ENCODE results near the gene RERE.
"Not testable (repeated sequence)": the region's sequence is repeated elsewhere in the genome, so short reads cannot be mapped to it uniquely, and the experiment has no call there.

The RERE gene

DNA sequence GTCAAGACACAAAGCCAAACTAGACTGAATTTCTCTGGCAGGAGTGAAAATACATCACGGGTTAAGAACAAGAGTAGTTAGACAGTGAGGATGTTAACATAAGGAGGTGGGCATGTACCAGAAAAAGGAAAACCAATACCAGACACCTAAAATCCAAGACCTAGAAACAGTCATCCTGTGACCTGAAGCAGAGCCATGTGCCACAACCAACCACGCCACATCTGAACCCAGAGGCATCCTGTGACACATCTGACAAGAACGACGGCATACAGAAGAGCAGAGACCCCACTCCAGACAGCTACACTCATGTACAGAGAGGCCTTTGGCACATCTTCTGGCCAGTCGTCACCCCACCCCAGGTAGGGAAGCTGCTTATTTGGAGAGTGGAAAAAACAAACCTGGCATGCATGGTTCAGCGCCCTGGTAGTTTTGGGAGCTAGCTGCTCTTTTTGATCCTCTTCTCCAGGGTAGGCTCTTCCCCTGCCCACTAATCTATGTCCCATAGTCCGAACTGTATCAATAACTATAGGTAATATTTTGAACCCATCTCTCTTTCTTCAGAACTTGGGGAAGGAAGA, 427.4 kb downstream of the RERE start:
- DNase-seq: no peak

DNA sequence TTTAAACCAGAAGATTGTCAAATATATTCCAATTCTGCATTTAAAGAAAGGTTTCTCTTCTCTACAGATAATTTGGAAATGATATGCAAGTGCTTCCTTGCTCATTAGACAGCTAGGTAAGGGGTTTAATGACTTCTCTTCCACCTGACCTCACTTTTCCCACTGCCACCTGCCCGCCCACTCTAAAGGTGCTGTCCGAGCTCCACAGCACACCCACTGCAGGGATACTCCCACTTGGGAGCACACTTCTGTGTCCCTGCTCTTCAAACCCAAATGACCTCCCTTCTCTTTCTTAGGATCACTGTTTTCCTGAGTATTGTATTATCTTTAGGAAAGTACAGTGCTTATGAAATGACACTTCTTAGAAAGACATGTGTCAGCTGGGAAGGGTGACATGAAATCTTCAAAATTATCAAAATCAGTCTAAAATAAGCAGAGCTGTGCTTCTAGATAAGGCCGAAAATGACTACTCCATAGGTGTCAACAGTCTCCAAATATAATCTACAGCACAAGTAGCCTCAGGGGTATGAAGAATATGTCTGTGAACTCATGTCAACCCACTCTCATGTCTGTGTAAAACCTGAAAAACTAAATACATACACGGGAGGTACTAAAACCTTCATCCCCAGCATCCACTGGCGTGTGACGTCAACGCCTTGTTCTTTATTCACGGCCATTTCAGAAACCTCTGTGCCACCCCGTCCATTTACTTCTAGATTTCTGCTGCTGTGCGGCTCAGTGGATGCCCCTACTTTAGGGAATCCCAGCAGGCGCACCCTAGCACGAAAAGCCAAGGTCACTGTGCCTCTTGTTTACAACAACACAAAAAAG, 428.5 kb downstream of the RERE start:
- no peak for DNase-seq

GRCh38 chr1:8386247-8386646, 431.2 kb downstream of the RERE start:
- no peak for DNase-seq

DNA sequence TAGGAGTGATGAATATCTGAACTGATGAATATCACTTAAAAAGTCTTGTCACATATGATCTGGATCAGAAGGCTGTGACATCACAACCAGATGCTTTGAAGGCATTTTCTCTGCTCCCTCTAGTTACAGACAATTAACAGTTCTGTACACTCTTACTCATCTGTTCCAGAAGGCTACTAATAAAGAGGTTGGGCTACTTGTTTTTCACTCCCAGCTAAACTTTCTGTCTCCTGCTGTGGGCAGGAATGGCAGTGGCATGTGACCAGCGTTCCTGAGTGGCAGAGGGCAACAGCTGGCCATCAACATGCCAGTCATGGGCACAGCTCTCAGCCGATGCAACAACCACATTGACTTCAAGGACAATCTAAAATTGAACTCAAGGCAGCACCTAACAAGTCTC, 432.9 kb downstream of the RERE start:
- DNase-seq: peak in 13 of 51 donors; percentile 17 to 51 (median 35)

GRCh38 chr1:8384088-8384487, 433.4 kb downstream of the RERE start:
- no peak for DNase-seq

- no peak for DNase-seq
Measured at GRCh38 chr1:8382608-8383505, 434.6 kb downstream of the RERE start.

- DNase-seq: peak in 20 of 51 donors; percentile 19 to 79 (median 44)
Measured at GRCh38 chr1:8382051-8382505, 435.4 kb downstream of the RERE start.

- no peak for DNase-seq
Measured at GRCh38 chr1:8381618-8382017, 435.8 kb downstream of the RERE start.

- not testable (repeated sequence) for DNase-seq
Measured at GRCh38 chr1:8380310-8380709, 437.1 kb downstream of the RERE start.

DNA sequence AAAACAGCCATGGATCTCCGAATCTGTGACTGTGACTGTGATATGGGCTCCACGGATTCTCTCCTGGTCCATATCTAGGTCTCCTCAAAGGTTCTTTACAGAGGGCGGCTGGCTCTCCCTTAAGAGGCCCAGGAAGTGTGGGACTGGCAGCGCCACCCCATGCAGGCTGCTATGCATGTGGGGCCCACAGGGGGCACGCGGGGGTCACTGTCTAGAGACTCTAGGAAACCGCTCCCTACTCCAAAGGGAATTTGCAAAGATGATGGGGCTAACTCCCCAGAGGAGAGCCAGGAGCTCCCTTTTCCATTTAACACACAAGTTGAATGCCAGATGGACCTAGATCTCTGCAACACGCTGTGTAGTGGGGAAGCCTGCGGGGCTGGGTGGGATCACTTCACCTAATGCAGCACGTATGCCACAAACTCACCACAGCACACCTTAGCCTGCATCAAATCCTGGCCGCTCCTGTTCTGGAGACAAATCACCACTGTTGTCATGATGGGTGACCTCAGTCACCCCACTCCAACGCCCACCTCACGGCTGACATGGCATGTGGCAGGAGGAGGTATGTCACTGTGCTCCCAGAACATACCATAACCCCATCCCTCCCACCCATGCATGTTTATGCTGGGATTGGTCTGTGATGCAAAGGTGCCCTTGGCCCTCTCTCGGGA, 437.8 kb downstream of the RERE start:
- DNase-seq: no peak

DNA sequence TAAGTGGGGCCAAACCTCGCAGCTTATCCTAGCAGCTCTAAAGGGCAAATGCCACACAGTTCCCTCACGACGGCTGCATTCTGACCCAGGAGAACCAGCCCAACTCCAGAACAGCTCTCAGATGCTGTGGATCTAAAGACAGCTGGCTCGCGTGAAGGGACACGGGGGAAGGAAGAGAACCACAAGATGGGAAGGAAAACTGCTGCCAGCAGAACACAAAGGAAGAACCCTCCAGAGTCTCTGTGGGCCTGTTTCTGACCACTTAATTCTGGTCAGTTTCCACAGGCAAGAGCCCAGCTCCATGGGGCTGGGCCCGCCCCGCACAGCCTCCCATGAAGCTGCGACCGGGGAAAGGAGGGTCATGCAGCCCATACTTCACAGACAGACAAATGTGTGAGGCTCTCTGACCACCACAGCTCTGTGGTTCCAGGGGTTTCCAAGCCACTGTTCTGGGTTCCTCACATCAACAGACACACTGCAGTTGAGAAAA, 438.4 kb downstream of the RERE start:
- DNase-seq: peak in 1 of 51 donors; percentile 21

- DNase-seq: no peak
Measured at GRCh38 chr1:8378178-8378577, 439.3 kb downstream of the RERE start.

- no peak for DNase-seq
Measured at GRCh38 chr1:8377271-8377981, 440.0 kb downstream of the RERE start.

DNA sequence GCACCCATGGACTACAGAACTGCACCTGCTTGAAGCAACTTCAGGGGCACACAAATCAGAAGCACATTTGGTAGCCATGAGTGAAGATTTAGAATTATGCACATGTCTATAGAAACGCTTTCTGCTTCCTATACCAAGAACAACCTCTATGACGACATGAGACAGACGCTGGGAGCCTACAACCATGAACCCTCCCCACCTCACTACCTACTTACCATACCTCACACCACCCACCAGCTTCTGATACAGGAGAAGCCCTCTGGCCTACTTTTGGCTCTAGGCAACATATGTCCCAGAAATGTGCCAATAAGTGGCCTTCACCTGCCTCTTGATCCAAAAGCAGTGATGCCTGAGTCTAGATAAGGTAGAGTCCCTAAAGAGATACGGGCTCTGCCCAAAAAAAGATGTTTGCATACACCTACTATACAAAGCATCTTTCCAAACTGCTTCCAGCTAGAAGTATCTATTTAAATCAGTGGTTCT, 441.0 kb downstream of the RERE start:
- no peak for DNase-seq

- DNase-seq: no peak
Measured at GRCh38 chr1:8374812-8375211, 442.6 kb downstream of the RERE start.

DNA sequence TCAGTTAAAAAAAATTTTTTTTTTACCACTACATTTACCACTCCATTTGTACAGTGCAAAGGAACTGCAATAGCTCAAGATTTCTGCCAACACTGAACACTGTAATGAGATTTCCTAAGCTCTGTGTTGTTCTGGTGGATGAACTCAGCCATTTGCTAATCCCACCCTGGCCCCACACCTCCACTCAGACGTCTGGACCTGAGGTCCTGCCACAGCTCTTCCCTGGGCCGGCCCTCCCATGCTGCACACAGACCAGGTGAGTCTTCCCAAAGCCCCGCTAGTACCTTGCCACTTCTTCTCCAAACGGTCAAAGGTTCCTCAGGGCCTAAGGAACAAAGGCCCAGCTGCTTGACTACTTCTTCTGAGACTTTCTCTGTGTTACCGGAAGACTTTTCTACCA, 443.1 kb downstream of the RERE start:
- no peak for DNase-seq

DNA sequence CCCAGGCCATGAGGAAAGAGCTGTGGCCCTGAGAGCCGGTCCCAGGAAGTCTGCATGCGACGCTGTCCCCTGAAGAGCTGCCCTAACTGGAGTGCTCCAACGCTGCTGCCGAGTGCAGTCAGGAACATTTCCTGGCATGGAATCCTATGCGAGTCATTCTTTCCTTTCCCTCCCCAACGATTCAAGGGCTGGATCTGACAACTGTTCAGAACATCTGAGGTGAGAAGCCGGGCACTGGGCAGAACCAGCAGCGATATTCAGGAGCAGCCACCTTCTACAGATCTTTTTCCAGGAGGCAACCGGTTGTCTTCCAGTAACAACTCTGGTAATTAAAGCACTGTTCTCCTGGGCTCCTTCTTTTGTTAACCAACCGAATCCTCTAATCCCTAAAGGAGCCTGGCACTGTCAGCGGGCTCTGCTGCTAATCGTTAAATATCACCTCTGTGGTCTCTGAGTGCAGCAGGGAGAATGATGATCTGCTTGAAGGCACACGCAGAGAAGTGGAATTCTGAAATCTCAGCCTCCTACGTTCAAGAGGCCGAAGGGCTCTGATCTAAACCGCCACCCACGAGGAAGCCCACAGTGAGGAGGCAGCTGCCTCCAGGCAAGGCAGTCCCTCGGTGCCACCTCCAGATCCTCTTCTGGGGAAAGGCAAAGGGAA, 443.7 kb downstream of the RERE start:
- peak in 24 of 51 donors; percentile 27 to 76 (median 50) for DNase-seq

DNA sequence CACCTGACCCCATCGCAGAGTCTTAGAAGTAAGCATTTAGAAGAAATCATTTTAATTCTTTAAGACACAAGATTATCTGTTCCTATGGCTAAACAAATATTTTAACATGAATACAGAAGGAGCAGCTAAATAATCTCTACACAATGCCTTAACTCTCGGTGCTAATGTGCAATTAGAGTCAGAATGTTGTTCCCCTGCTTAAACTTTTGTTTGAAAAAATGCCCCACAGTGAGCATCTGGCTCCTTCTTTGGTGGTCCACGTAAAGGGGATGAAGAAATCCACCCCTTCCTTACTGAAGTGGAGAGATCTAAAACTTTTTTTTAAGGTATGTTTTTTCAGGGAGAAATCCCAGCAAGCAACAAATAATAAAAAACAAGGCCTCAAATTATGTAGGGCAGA, 444.3 kb downstream of the RERE start:
- no peak for DNase-seq

DNA sequence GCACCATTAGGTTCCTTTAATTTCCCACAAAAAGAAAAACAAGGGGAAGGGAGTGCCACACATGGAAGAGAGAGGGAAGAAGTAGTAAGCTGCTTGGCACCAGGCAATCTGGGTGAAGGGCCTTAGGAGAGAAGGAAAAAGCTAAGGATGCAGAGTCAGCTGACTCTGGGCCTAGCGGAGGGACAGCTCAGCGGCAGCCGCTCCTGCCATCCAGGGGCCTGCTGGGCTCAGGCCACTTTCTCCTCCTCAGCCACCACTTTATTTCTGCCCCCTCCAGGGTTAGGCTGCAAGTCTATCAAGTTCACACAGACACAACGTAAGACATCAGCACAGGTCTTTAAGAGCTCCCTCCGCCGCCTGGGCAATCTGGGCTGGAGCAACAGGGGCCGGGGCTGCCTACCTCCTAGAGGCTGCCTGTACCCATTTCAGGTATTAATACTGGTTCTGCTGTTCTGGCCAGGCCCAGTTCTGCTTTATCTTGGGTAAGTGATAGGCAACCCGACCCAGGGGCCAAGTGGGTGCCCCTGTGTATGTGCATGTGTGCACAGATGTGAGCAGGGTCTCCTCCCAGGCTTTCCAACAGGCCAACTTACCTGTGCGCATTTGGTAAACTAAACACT, 446.0 kb downstream of the RERE start:
- peak in 6 of 51 donors; percentile 26 to 33 (median 29) for DNase-seq
